Vagina (tissue), 2 donors: ENCODE results near the gene LONP1. TPM values are rescaled to one million over a fixed set of nuclear protein-coding genes. Genes with fewer than 3 reads are reported as not detected.
"Not testable (repeated sequence)": the region's sequence is repeated elsewhere in the genome, so short reads cannot be mapped to it uniquely, and the experiment has no call there.

Experiments used
- DNase-seq, 2 donors: peaks; one replicate each; pipeline ENCODE4 v3.0.0-alpha.2; 2017; ENCODE audit errors: extremely low spot score in 2 of 2
- H3K27ac ChIP-seq: fragments of 200-600 bp; sonication (generic); one replicate; pipeline ENCODE4 v1.5.1; 2019
- H3K27me3 ChIP-seq: fragments of 200-600 bp; sonication (generic); one replicate; pipeline ENCODE4 v1.5.1; 2019
- H3K36me3 ChIP-seq, 2 donors: fragments of 200-600 bp; sonication (generic); one replicate each; pipeline ENCODE4 v1.5.1; 2017 to 2019
- H3K4me1 ChIP-seq: fragments of 200-600 bp; sonication (generic); one replicate; pipeline ENCODE4 v1.5.1; 2019
- H3K4me3 ChIP-seq, 2 donors: fragments of 200-600 bp; sonication (generic); 1 replicate in 1 of 2; 2 replicates in 1 of 2; pipeline ENCODE4 v1.5.1; 2016 to 2019
- H3K9me3 ChIP-seq: fragments of 200-600 bp; sonication (generic); one replicate; pipeline ENCODE4 v1.5.1; 2019
- POLR2A ChIP-seq, 2 donors: fragments of 450-650 bp; IDR thresholded peaks; one replicate each; pipeline ENCODE4 v1.6.1; 2017; ENCODE audit warnings: antibody characterized with exemption in 2 of 2, mild to moderate bottlenecking in 2 of 2, moderate library complexity in 2 of 2
- POLR2AphosphoS5 ChIP-seq, 2 donors: sonication (generic); formaldehyde crosslinking; IDR thresholded peaks; one replicate each; pipeline ENCODE4 v1.9.0; 2017; ENCODE audit warnings: antibody characterized with exemption in 2 of 2, mild to moderate bottlenecking in 2 of 2, low read depth in 1 of 2; ENCODE audit not compliant: insufficient read depth in 1 of 2
- intact Hi-C: fragments of 100-400 bp; cut with DNase I; formaldehyde crosslinking; loops from one replicate; pipeline ENCODE4 v1.15.1; 2023
- total RNA-seq: library from RNA; depleted of rRNA; stranded (reverse); fragments of >200 nt; gene quantifications from one replicate; pipeline ENCODE4 v1.2.3, GENCODE V29; 2016
- TF ChIP-seq, protein P1 (sequence below), 3 experiments: fragments of 450-650 bp in 2 of 3; fragments of 200-600 bp in 1 of 3; sonication (generic) in 1 of 3; IDR thresholded peaks; one replicate each; pipeline ENCODE4 v1.5.1; 2017 to 2019; ENCODE audit warnings: antibody characterized with exemption in 3 of 3, mild to moderate bottlenecking in 2 of 3, moderate library complexity in 2 of 3

The LONP1 gene
- total RNA-seq, 1 donor from 2014 or later = 53.3 TPM

DNA sequence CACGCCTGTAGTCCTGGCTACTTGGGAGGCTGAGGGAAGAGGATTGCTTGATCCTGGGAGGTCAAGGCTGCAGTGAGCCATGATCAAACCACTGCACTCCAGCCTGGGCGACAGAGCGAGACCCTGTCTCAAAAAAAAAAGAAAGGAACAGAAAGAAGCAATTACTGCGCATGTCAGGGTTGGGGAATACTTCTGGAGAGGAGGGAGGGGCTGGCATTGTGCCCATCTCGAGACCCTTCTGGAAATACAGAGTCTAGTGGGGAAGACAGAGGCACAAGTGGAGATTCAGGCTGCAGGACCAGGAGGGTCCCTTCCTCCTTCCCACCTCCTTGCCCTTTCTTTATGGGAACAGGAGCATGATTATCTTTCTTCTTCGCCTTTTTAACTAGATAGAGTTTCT lies 33.8 kb upstream of the LONP1 start:
- no peak for DNase-seq
- Histone ChIP-seq H3K4me3 (no peak overlapping the region), H3K27me3 (no peaks in the 10 kb centered on the region), H3K27ac (no peak overlapping the region), H3K4me1 (no peaks in the 10 kb centered on the region), H3K36me3 (no peaks in the 10 kb centered on the region), H3K9me3 (no peaks in the 10 kb centered on the region)
- TF ChIP-seq POLR2AphosphoS5 (IDR thresholded peaks at IDR 0.05; ENCODE audit: insufficient read depth in 1 of 2, low read depth in 1 of 2) (no peak), POLR2A (IDR thresholded peaks at IDR 0.05) (no peak)
- TF ChIP-seq, protein P1, sequence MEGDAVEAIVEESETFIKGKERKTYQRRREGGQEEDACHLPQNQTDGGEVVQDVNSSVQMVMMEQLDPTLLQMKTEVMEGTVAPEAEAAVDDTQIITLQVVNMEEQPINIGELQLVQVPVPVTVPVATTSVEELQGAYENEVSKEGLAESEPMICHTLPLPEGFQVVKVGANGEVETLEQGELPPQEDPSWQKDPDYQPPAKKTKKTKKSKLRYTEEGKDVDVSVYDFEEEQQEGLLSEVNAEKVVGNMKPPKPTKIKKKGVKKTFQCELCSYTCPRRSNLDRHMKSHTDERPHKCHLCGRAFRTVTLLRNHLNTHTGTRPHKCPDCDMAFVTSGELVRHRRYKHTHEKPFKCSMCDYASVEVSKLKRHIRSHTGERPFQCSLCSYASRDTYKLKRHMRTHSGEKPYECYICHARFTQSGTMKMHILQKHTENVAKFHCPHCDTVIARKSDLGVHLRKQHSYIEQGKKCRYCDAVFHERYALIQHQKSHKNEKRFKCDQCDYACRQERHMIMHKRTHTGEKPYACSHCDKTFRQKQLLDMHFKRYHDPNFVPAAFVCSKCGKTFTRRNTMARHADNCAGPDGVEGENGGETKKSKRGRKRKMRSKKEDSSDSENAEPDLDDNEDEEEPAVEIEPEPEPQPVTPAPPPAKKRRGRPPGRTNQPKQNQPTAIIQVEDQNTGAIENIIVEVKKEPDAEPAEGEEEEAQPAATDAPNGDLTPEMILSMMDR (IDR thresholded peaks at IDR 0.05) = no peak
- intact Hi-C loops = no loop called here

DNA sequence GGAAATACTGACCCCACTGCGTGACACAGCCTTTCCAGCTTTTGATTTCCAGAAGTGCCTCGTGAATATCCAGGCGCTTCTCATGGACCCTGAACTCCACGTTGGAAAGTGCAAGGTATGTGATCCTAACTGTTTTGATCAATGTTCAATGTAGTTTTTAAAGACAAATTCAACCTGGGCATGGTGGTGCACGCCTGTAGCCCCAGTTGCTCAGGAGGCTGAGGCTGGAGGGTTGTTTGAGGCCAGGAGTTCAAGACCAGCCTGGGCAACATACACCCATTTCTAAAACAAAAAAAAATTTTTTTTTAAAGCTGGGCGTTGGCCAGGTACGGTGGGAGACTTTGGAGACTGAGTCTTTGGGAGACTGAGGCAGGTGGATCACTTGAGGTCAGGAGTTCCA lies 31.8 kb upstream of the LONP1 start:
- intact Hi-C loops = no loop called here
- Histone ChIP-seq H3K4me3 (no peak overlapping the region), H3K36me3 (no peaks in the 10 kb centered on the region), H3K27me3 (no peaks in the 10 kb centered on the region), H3K27ac (no peak overlapping the region), H3K9me3 (no peaks in the 10 kb centered on the region), H3K4me1 (no peaks in the 10 kb centered on the region)
- DNase-seq = no peak
- TF ChIP-seq POLR2AphosphoS5 (IDR thresholded peaks at IDR 0.05; ENCODE audit: insufficient read depth in 1 of 2, low read depth in 1 of 2) (no peak), POLR2A (IDR thresholded peaks at IDR 0.05) (no peak)
- TF ChIP-seq, protein P1 (IDR thresholded peaks at IDR 0.05) = no peak

DNA sequence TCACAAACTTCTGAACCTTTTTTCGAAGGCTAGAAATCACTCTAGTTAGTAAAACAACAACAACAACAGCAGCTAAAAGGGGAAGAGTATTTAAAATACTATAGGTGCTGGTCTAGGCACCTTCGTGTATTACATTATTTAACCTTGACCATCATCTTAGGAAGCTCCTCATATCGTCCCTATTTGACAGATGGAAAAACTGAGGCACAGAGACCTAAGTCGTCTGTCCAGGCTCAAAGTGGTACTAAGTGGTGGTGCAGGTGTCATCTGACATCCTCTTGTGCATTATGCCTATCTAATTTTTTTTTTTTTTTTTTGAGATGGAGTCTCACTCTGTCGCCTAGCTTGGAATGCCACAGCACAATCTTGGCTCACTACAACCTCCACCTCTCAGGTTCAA lies 29.6 kb upstream of the LONP1 start:
- intact Hi-C loops = no loop called here
- Histone ChIP-seq H3K4me3 (no peak overlapping the region), H3K4me1 (no peaks in the 10 kb centered on the region), H3K9me3 (no peaks in the 10 kb centered on the region), H3K27ac (no peak overlapping the region), H3K36me3 (no peaks in the 10 kb centered on the region), H3K27me3 (no peaks in the 10 kb centered on the region)
- no peak for DNase-seq
- TF ChIP-seq POLR2AphosphoS5 (IDR thresholded peaks at IDR 0.05; ENCODE audit: insufficient read depth in 1 of 2, low read depth in 1 of 2) = no peak
- no peak for TF ChIP-seq POLR2A (IDR thresholded peaks at IDR 0.05)
- TF ChIP-seq, protein P1 (IDR thresholded peaks at IDR 0.05) = no peak

DNA sequence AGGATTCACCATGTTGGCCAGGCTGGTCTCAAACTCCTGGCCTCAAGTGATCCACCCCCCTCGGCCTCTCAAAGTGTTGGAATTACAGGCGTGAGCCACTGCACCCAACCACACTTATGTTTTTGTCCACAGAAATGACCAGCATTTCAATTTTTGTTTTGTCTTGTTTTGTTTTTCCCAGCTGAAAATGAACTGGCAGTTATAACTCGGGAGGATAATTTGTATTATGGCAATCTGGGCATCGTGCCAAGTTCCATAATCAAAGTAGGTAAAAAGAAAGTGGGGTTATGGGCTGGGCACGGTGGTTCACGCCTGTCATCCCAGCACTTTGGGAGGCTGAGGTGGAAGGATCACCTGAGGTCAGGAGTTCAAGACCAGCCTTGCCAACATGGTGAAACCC lies 29.0 kb upstream of the LONP1 start:
- H3K27me3 ChIP-seq, H3K4me1 ChIP-seq, intact Hi-C loops, DNase-seq, H3K9me3 ChIP-seq, H3K4me3 ChIP-seq, H3K36me3 ChIP-seq, H3K27ac ChIP-seq: not testable (repeated sequence)

DNA sequence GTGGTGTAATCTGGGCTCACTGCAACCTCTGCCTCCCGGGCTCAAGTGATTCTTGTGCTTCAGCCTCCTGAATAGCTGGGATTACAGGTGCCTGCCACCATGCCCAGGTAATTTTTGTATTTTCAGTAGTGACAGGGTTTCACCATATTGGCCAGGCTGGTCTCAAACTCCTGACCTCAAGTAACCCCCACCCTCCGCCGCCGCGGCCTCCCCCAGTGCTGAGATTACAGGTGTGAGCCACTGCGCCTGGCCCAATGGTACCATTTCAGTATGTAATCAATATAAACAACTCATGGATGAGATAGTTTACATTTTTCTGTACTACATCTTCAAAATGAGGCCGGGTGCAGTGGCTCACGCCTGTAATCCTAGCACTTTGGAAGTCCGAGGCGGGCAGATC lies 25.1 kb upstream of the LONP1 start:
- H3K9me3 ChIP-seq, H3K4me3 ChIP-seq, H3K36me3 ChIP-seq, H3K27me3 ChIP-seq, intact Hi-C loops, H3K4me1 ChIP-seq, H3K27ac ChIP-seq, DNase-seq: not testable (repeated sequence)

DNA sequence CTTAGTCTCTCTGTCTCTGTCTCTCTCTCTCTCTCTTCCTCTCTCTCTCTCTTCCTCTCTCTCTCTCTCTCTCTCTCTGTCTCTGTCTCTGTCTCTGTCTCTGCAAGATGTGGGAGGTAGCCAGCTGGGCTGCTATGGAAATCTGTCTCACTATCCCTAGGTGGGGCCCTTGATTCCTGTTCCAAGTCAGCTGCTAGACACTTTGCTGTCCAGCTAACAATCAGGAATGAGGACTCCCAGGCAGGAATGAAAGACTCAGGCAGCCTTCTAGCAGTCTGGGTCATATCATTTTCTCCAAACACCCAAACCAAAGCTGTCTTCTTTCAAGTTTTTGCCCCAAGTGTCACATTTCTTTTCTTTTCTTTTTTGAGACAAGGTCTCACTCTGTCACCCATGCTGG lies 23.7 kb upstream of the LONP1 start:
- Histone ChIP-seq H3K36me3 (no peaks in the 10 kb centered on the region), H3K27me3 (no peaks in the 10 kb centered on the region), H3K4me3 (no peak overlapping the region), H3K9me3 (no peaks in the 10 kb centered on the region), H3K4me1 (no peaks in the 10 kb centered on the region), H3K27ac (no peak overlapping the region)
- DNase-seq = no peak
- intact Hi-C loops = no loop called here
- TF ChIP-seq, protein P1 (IDR thresholded peaks at IDR 0.05) = no peak
- TF ChIP-seq POLR2AphosphoS5 (IDR thresholded peaks at IDR 0.05; ENCODE audit: insufficient read depth in 1 of 2, low read depth in 1 of 2) (no peak), POLR2A (IDR thresholded peaks at IDR 0.05) (no peak)
